GM08714 (cell line): ENCODE data around the gene PLA2G4B.

ENCODE experiments used
- H3K4me3 ChIP-seq: fragments of 200-500 bp; sonication (Bioruptor generic); 2 replicates; pipeline ENCODE4 v1.5.1; 2014; ENCODE audit warnings: mild to moderate bottlenecking, low read length, inconsistent platforms
- ZNF274 ChIP-seq: IDR thresholded peaks from 2 replicates; pipeline ENCODE4 v1.6.1; 2012; ENCODE audit warnings: mild to moderate bottlenecking, low read depth, low read length

The PLA2G4B gene, protein sequence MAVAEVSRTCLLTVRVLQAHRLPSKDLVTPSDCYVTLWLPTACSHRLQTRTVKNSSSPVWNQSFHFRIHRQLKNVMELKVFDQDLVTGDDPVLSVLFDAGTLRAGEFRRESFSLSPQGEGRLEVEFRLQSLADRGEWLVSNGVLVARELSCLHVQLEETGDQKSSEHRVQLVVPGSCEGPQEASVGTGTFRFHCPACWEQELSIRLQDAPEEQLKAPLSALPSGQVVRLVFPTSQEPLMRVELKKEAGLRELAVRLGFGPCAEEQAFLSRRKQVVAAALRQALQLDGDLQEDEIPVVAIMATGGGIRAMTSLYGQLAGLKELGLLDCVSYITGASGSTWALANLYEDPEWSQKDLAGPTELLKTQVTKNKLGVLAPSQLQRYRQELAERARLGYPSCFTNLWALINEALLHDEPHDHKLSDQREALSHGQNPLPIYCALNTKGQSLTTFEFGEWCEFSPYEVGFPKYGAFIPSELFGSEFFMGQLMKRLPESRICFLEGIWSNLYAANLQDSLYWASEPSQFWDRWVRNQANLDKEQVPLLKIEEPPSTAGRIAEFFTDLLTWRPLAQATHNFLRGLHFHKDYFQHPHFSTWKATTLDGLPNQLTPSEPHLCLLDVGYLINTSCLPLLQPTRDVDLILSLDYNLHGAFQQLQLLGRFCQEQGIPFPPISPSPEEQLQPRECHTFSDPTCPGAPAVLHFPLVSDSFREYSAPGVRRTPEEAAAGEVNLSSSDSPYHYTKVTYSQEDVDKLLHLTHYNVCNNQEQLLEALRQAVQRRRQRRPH

DNA sequence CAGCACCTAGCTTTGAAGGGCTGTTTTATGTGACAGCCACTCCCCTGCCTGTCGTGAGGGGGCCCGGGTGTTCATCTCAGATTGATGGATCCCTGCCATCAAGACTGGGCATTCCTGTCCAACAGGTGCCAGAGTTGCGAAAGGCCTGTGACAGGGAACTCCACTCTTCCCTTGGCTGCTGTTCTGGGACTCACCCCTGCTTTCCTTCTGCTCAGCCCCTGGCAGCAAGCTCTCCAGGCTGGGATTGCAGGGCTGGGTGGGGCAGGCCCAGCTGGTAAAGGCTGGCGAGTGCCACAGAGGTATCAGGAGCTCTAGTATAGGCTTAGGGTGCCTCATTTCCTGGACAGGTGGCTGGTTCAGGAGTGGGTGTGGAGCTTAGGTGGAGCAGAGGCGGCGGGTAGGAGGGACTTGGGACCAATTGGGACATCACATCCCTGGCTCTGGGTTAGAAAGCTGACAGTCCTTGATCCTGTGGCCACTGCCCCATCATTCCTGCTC, at the start of gene PLA2G4B:
Gene PLA2G4B, plus strand, starts transcription at position 448 of the 498 bp plus-strand sequence. CDS start 67 bp downstream, outside the sequence.
- no peak within 1 kb of the TSS for H3K4me3 ChIP-seq
- TF ChIP-seq ZNF274: no peak

DNA sequence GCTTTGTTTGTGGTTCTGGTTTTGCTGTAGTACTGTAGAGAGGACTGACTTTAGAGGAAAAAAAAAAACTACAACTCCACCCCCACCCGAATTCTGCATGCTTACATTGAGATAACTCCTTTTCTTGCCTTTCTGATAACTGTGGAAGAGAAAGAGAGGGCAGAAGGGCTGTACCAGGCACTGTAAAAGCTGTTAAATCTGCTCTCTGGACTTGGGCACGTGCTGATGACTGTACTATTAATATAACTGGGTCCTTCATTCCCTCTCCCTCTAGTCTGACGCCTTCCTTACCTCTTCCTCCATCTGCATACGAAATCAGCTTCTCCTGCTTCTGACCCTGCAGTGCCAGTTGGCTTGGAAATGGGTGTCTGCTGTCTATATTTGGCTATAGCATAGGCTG, 49.4 kb upstream of the PLA2G4B start:
- no peak for TF ChIP-seq ZNF274
- no peak overlapping the region for H3K4me3 ChIP-seq

DNA sequence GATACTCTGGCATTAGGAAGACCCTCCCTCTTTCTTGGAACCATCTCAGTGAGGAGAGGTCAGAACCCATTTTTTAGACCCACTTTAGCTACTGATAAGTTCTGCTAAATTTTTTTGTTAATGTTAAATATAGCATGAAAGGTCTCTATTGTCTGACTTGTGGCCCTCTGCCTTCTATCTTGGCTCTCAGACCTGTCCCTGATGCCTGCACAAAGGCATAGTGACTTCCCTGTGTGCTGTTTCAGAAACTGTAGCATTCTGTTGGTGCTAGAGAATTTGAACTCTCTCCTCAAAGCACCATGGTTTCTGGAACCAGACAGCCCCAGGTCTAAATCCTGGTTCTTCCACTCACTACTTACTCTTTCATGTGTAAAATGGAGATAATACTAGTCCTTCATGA, 49.0 kb upstream of the PLA2G4B start:
- TF ChIP-seq ZNF274: no peak
- H3K4me3 ChIP-seq: no peak overlapping the region

DNA sequence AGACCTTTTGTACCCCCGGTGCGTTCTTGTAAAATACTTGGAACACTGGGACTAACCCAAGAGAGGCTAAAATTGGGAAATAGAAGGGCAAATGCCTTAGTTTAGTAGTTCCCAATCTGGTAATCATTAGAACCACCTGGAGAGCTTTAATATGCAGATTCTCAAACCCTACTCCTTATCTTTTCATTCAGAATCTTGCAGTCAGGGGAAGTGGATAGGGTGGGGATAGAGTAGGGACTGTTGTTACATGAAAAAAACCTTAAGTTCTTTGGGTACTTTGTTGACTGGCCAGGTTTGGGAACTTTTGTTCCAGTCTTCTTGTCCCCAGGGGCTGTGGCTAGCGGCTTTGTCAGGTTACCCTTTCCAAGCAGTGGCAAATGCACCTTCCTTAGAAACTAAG, 48.5 kb upstream of the PLA2G4B start:
- no peak for TF ChIP-seq ZNF274
- no peak overlapping the region for H3K4me3 ChIP-seq

DNA sequence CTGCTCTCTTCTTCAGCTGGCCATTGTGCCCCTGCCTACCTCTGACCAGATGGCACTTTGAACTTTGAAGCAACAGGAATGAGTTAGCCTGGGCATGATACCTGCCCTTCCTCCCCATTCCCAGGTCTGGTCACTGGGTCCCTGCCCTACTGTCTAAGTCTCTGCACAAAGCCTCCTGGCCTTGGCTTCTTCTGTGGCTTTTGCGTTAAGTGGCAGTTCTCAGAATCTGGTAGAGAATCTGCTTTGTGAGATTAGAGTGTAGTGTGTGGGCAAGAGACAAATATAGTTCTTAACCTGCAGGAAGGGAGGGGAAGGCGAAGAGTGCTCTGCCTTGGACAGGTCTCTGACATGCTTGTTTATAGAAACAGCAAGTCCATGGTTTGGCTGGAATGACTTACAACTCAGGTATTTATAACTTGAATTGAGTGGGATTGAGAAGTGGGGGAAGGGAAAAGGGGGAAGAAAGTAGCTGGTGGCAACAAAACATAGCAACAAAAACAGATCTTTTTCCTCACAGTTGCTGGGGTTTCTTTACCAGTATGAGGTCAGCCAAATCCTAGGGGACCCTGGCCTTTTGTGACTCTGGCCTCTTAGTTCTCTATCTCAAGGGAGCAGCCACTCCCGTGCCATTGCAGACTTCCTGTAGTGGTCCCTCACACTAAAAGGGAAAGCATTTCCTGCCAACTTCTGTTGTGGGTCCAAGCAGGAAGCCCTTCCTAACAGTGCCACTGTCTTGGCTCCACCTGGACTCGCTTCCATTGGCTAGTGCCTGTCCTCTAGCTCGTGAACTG, 47.7 kb upstream of the PLA2G4B start:
- TF ChIP-seq ZNF274: no peak
- no peak overlapping the region; the same call in 1 of the 2 replicates for H3K4me3 ChIP-seq

DNA sequence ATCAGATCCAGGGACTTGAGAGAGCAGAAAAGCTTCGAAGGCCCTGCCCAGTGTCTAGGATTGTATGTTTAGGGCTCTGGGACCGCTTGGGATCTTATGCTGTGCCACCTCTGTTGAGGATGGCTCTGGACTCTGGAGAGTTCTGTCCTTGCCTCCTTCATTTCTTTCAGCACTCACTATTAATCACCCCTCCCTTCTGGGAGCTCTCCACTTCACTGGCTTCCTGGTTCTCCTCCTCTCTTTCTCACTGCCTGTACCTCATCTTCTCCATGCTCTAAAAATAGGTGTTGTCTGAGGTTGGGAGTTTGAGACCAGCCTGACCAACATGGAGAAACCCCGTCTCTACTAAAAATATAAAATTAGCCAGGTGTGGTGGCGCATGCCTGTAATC, 47.1 kb upstream of the PLA2G4B start:
- no peak for TF ChIP-seq ZNF274
- H3K4me3 ChIP-seq: no peak overlapping the region; the same call in 1 of the 2 replicates

DNA sequence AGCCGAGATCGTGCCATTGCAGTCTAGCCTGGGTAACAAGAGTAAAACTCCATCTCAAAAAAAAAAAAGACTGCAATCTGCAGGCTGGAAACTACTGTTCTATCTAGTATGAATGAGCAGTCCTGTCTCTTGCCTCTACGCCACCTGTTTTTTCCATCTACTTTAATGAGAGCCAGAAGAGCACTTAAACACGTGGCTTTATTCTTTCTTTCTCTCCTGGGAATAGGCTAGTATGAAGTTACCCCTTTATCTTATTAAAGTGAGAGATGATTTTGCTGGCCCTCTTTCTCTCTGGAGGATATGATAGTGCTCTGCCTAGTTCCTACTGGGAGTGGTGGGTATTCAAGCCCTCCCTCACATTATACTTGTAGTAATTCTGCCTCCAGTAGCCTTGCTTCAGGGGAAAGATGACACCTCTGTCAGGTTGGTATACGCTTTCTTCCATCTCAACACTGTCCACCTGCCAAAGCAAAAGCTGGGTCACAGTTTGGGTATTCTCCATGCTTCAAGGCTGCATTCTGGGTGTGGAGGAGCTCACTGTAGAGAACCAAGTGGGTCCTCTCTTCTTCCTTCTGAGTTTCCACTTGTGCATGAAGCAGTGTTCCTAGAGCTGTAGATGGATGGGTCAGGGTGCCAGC, 46.5 kb upstream of the PLA2G4B start:
- TF ChIP-seq ZNF274: no peak

DNA sequence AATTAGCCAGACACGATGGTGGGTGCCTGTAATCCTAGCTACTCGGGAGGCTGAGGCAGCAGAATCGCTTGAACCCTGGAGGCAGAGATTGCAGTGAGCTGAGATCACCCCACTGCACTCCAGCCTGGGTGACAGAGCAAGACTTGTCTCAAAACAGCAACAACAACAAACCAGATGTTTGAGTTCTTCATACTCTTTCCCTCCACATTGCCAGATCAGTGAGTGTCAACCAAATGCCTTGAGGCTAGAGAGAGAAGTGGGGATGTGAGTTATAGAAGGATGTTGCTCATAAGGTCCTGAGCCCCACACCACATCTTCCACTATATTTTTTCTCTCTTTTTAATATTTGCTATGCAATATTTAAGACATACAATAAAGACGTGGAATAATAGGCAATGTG, 44.6 kb upstream of the PLA2G4B start:
- no peak overlapping the region for H3K4me3 ChIP-seq
- TF ChIP-seq ZNF274: no peak

More for the DNA sequence above, 46.5 kb upstream of the PLA2G4B start:
- no peak overlapping the region for H3K4me3 ChIP-seq

DNA sequence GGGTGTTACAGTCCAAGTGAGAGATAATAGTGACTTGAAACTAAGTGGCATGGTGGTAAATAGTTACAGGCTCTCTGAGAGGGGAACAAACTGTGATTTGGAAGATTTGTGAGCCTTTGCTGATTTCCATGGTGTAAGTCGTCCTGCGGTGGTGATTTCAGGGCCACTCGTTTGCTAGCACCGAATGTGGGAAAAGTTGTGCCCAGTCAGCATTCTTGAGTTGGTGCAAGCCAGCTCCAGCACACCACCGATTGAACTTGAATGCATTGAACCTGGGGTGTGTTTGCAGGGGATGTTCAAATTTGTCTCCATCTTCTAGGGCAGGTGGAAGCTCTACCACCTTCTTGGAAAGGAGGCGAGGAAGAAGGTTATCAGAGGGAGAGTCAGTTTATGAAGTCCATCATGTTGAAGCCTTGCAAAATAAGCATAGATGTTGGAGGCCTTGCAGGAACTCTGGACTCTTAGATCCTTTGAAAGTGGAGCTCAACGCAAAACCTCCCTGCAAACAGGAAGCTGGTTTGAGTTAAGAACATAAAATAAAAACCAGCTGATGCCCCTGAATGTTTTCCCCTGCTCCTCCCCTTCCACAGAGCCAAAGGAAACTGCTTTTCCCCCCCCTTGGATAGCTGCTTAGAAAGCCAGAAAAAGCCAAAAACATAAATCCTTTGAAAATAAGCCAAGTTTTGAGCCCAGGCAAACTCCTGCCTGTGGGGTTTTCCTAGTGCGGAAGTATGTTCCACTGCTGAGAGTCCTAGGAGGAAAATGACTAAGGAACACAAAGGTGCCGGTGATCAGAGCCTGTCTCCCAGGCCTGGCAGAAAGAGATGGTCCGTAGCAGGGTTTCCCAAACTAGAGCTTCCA, 42.4 kb upstream of the PLA2G4B start:
- H3K4me3 ChIP-seq: no peak overlapping the region
- TF ChIP-seq ZNF274: no peak

DNA sequence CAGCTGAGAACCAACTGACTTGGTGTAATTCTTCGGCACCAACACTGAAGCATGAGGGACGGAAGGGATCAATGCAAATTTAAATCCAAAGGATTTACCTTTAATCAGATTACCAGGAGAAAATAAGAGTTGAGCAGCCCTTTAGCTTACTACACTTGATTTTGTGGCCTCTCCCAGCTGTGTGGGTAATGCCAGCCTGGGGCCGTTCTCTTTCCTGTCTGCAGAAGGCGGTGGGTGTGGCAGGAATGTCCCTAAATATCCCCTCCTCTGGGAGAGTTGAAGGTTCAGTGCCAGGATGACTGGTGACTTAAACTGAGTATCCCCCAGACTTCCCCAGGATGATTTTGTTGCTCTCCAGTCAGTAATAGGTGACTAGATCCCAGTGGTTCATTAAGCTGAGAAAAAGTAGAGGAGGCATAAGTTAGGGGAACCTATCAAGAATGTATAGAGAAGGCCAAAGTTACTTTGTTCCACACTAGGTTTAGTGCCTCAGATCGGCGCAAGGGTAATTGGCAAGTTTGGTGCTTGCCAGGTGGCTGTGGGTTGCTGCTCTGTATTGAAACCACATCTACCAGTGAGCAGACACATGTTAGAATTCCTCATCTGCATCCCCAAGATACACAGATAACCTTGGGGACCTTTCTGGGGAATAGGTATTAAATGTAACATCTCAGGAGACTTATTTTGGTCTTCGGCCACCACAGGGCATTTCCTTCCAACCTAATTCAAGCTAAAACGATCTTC, 41.3 kb upstream of the PLA2G4B start:
- no peak overlapping the region; the same call in 1 of the 2 replicates for H3K4me3 ChIP-seq
- TF ChIP-seq ZNF274: no peak

DNA sequence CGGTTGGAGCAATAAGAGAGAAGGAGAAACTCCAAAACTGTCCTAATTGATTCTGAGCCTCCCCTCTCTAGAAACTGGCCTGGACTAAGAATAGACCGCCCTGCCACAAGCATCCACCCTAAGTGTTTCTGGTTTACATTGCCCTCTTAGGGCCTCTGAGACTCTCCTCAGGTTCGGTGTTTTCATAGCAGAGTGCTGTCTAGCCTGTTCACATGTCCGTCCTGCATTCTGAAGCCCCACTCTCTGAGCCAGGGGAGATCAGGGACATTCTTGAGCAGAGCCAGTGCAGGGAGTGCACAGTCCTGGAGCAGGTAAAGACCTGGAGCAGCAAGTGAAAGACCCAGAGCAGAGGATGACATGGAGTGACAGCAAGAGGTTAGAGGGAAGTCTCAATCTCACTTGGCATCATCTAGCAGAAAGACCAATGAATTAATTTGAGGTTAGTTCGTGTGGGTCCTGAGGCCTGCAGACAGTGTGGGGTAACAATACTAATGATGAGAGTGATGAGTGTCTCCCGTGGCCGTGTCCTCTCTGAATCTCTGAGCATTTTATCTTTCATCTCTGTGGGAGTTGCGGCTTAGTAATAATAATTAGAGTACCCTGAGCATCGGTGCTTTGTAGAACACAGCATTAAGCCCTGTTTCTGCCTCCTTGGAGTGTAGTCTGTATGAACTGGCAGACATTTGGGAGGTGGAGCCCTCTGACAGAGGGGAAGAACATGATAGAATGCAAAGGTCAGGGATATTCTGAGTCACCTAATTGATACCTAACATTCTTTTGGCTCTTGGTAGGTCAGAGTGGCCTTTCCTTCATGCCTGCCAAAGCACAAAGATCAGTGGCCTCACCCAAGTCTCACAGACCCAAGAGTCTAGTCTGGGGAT, 39.8 kb upstream of the PLA2G4B start:
- TF ChIP-seq ZNF274: no peak
- peak overlapping the region; percentile 7; the same call in 1 of the 2 replicates for H3K4me3 ChIP-seq
